Mesenchymal stem cell (in vitro differentiated cells and primary cell): ENCODE results near the gene GABRG3.

ENCODE experiments used
- DNase-seq: peaks from one replicate; pipeline ENCODE4 v3.0.0-alpha.2; 2013
- H2AFZ ChIP-seq: one replicate; pipeline ENCODE4 v1.6.1; 2013; ENCODE audit warnings: low read depth, mild to moderate bottlenecking, control low read depth, inconsistent platforms, low read length, moderate library complexity
- H2AK5ac ChIP-seq: 2 replicates; pipeline ENCODE4 v1.6.1; 2013; ENCODE audit warnings: low read length, moderate library complexity, mild to moderate bottlenecking, inconsistent platforms; ENCODE audit not compliant: severe bottlenecking
- H2BK120ac ChIP-seq: one replicate; pipeline ENCODE4 v1.6.1; 2013; ENCODE audit warnings: low read depth, mild to moderate bottlenecking, inconsistent platforms, low read length, moderate library complexity
- H2BK12ac ChIP-seq, 2 experiments: one replicate each; pipeline ENCODE4 v1.6.1; 2013; ENCODE audit warnings: inconsistent platforms in 2 of 2, low read length in 2 of 2, mild to moderate bottlenecking in 2 of 2, moderate library complexity in 2 of 2, control low read depth in 1 of 2
- H2BK15ac ChIP-seq: one replicate; pipeline ENCODE4 v1.6.1; 2013; ENCODE audit warnings: mild to moderate bottlenecking, low read depth, inconsistent platforms; ENCODE audit not compliant: poor library complexity, severe bottlenecking
- H2BK5ac ChIP-seq: 2 replicates; pipeline ENCODE4 v1.6.1; 2013; ENCODE audit warnings: low read depth, mild to moderate bottlenecking, low read length, control low read depth, inconsistent platforms; ENCODE audit not compliant: poor library complexity, severe bottlenecking
- H3K14ac ChIP-seq, 2 experiments: one replicate each; pipeline ENCODE4 v1.6.1; 2013; ENCODE audit warnings: inconsistent platforms in 2 of 2, low read length in 2 of 2, control low read depth in 1 of 2, mild to moderate bottlenecking in 1 of 2, moderate library complexity in 1 of 2
- H3K18ac ChIP-seq, 2 experiments: one replicate each; pipeline ENCODE4 v1.6.1; 2013; ENCODE audit warnings: inconsistent platforms in 2 of 2, low read length in 2 of 2, control low read depth in 1 of 2, low read depth in 1 of 2, mild to moderate bottlenecking in 1 of 2
- H3K23ac ChIP-seq, 2 experiments: one replicate each; pipeline ENCODE4 v1.6.1; 2013; ENCODE audit warnings: inconsistent platforms in 2 of 2, low read length in 2 of 2, mild to moderate bottlenecking in 2 of 2, moderate library complexity in 2 of 2, control low read depth in 1 of 2
- H3K27ac ChIP-seq: 2 replicates; pipeline ENCODE4 v1.5.1; 2013; ENCODE audit warnings: mild to moderate bottlenecking, moderate library complexity, low read length, control low read depth, inconsistent platforms; ENCODE audit not compliant: poor library complexity, severe bottlenecking
- H3K27me3 ChIP-seq, 2 experiments: 2 replicates each; pipeline versions ENCODE4 v1.6.1 to v1.7.0; 2013; ENCODE audit warnings: low read length in 2 of 2, mild to moderate bottlenecking in 2 of 2, moderate library complexity in 2 of 2, control low read depth in 1 of 2, inconsistent platforms in 1 of 2; ENCODE audit not compliant: control insufficient read depth in 1 of 2, insufficient read depth in 1 of 2
- H3K36me3 ChIP-seq, 2 experiments: 2 replicates each; pipeline versions ENCODE4 v1.6.1 to v1.7.0; 2013; ENCODE audit warnings: low read length in 2 of 2, control low read depth in 1 of 2, inconsistent platforms in 1 of 2, low read depth in 1 of 2, mild to moderate bottlenecking in 1 of 2; ENCODE audit not compliant: insufficient read depth in 2 of 2, control insufficient read depth in 1 of 2
- H3K4ac ChIP-seq, 2 experiments: one replicate each; pipeline ENCODE4 v1.6.1; 2013; ENCODE audit warnings: inconsistent platforms in 2 of 2, low read length in 2 of 2, mild to moderate bottlenecking in 2 of 2, moderate library complexity in 2 of 2, control low read depth in 1 of 2, low read depth in 1 of 2
- H3K4me1 ChIP-seq: 2 replicates; pipeline ENCODE4 v1.6.1; 2013; ENCODE audit warnings: low read depth, low read length, control low read depth; ENCODE audit not compliant: control insufficient read depth, insufficient read depth
- H3K4me2 ChIP-seq: 2 replicates; pipeline ENCODE4 v1.6.1; 2013; ENCODE audit warnings: low read length, mild to moderate bottlenecking, inconsistent platforms; ENCODE audit not compliant: poor library complexity, severe bottlenecking
- H3K4me3 ChIP-seq, 2 experiments: 2 replicates each; pipeline versions ENCODE4 v1.5.1 to v1.7.0; 2013; ENCODE audit warnings: low read length in 2 of 2, mild to moderate bottlenecking in 2 of 2, control low read depth in 1 of 2, low read depth in 1 of 2; ENCODE audit not compliant: insufficient read depth in 1 of 2
- H3K79me1 ChIP-seq: replicated peaks from 2 replicates; pipeline ENCODE4 v1.6.1; 2013; ENCODE audit warnings: mild to moderate bottlenecking, control low read depth, low read length, inconsistent platforms; ENCODE audit not compliant: poor library complexity, severe bottlenecking
- H3K9ac ChIP-seq: 2 replicates; pipeline ENCODE4 v1.7.0; 2013; ENCODE audit warnings: mild to moderate bottlenecking, low read length, moderate library complexity
- H3K9me3 ChIP-seq: 2 replicates; pipeline ENCODE4 v1.7.0; 2013; ENCODE audit warnings: mild to moderate bottlenecking, low read length; ENCODE audit not compliant: control insufficient read depth
- H4K8ac ChIP-seq: one replicate; pipeline ENCODE4 v1.6.1; 2013; ENCODE audit warnings: inconsistent platforms, mild to moderate bottlenecking, low read length, moderate library complexity
- H4K91ac ChIP-seq: one replicate; pipeline ENCODE4 v1.6.1; 2013; ENCODE audit warnings: mild to moderate bottlenecking, low read length, inconsistent platforms
- WGBS: methylation state at CpG from one replicate; pipeline ENCODE4 v1.1.7; 2013; ENCODE audit warnings: mixed read lengths; 5-methylcytosine and 5-hydroxymethylcytosine counted together

Gene GABRG3

DNA sequence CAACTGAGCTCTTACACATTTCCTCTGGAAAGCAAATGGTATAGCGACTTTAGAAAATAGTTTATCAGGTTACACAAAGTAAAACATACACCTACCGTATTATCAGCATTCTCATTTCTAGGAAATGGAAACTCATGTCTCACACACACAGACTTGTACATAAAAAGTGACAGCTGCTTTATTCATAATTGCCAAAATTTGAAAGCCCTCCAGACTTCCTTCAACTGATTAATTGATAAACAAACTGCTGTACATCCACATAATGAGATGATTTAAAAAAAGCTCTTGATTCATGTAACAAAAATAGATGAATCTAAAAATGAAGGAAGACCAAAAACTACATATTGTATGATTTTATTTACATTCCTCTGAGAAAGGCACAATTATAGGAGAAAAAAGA lies 425.5 kb downstream of the GABRG3 start:
- no peak overlapping the region for H3K9ac ChIP-seq
- H3K4ac ChIP-seq = no peak overlapping the region
- H3K23ac ChIP-seq = no peak overlapping the region
- no peak overlapping the region for H2BK15ac ChIP-seq
- WGBS = 82% methylated on average over 2 of the region's 2 CpGs
- peaks cover 2% of the 10 kb centered on the region for H3K9me3 ChIP-seq
- no peak for DNase-seq
- no peak overlapping the region for H3K27ac ChIP-seq
- no peak overlapping the region for H4K91ac ChIP-seq
- H3K4me3 ChIP-seq = no peak overlapping the region
- H2BK120ac ChIP-seq = no peak overlapping the region
- no peaks in the 10 kb centered on the region for H3K79me1 ChIP-seq
- H2AK5ac ChIP-seq = no peak overlapping the region
- H3K27me3 ChIP-seq = no peaks in the 10 kb centered on the region
- no peaks in the 10 kb centered on the region for H3K4me1 ChIP-seq
- no peak overlapping the region for H3K4me2 ChIP-seq
- H2BK5ac ChIP-seq = no peak overlapping the region
- no peak overlapping the region for H2AFZ ChIP-seq
- H3K18ac ChIP-seq = no peak overlapping the region
- H3K14ac ChIP-seq = no peak overlapping the region
- H3K36me3 ChIP-seq = no peaks in the 10 kb centered on the region
- no peak overlapping the region for H4K8ac ChIP-seq
- no peak overlapping the region for H2BK12ac ChIP-seq

DNA sequence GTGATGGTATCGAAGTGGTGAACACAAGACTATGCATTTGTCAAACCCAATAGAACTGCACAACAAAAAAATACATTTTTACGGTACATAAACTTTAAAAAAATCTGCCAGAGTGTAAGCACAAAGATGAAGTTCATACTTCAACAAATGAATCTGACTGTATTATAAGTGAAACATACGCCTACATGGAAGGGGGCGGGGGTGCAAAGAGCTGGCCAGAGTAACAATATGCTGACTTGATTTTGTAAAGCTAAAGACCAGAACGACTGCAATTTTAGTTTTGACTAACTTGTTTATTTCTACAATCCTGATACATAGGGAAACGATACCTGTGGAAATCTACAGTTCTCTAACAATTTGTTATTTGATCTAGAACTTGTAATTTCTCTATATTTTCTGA lies 426.0 kb downstream of the GABRG3 start:
- Histone ChIP-seq H3K4ac (no peak overlapping the region), H2AFZ (no peak overlapping the region), H2BK12ac (no peak overlapping the region), H4K8ac (no peak overlapping the region), H3K23ac (no peak overlapping the region), H3K18ac (no peak overlapping the region), H3K9me3 (peaks cover 2% of the 10 kb centered on the region), H3K4me1 (no peaks in the 10 kb centered on the region), H3K9ac (no peak overlapping the region), H2BK120ac (no peak overlapping the region), H3K79me1 (no peaks in the 10 kb centered on the region), H3K14ac (no peak overlapping the region), H3K36me3 (no peaks in the 10 kb centered on the region), H3K27ac (no peak overlapping the region), H3K4me3 (no peak overlapping the region), H2BK5ac (no peak overlapping the region), H4K91ac (no peak overlapping the region), H3K27me3 (no peaks in the 10 kb centered on the region), H3K4me2 (no peak overlapping the region), H2AK5ac (no peak overlapping the region), H2BK15ac (no peak overlapping the region)
- no peak for DNase-seq
- WGBS = 60% methylated on average over 1 of the region's 6 CpGs

DNA sequence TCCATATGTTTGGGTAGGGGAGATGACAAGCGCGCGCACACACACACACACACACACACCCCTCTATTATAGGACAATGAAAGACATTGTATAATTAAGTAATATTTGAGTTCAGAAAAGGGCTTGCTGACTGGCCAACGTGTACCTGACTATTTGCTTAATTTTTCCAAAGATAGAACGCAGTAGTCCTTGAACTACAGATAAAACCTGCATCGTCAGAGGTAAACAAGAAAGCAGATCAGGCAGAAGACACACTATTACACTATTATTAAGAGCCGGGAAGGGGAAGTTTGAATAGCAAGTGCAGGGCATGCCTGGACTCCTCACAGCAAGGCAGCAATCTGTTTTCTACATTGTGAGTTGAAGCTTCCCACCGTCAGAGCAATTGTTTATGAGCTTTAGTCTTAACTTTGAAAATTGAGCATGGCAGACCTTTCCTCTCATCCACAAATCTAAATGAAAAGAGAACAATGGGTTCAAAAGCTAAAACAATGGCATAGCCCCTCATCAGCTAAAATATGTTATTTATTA lies 427.7 kb downstream of the GABRG3 start:
- H3K27ac ChIP-seq = no peak overlapping the region
- H3K23ac ChIP-seq = no peak overlapping the region
- no peak overlapping the region for H2BK120ac ChIP-seq
- no peak overlapping the region for H3K9ac ChIP-seq
- no peak for DNase-seq
- no peak overlapping the region for H2AK5ac ChIP-seq
- no peak overlapping the region for H2BK5ac ChIP-seq
- H3K36me3 ChIP-seq = no peaks in the 10 kb centered on the region
- H3K18ac ChIP-seq = no peak overlapping the region
- H3K4me3 ChIP-seq = no peak overlapping the region
- H3K4me1 ChIP-seq = no peaks in the 10 kb centered on the region
- no peak overlapping the region for H3K4ac ChIP-seq
- H4K91ac ChIP-seq = no peak overlapping the region
- WGBS = 73% methylated on average over 5 of the region's 8 CpGs
- H4K8ac ChIP-seq = no peak overlapping the region
- no peak overlapping the region for H2BK12ac ChIP-seq
- H2AFZ ChIP-seq = no peak overlapping the region
- peaks cover 2% of the 10 kb centered on the region for H3K9me3 ChIP-seq
- no peak overlapping the region for H3K4me2 ChIP-seq
- H3K27me3 ChIP-seq = no peaks in the 10 kb centered on the region
- H3K14ac ChIP-seq = no peak overlapping the region
- H2BK15ac ChIP-seq = no peak overlapping the region
- no peaks in the 10 kb centered on the region for H3K79me1 ChIP-seq

DNA sequence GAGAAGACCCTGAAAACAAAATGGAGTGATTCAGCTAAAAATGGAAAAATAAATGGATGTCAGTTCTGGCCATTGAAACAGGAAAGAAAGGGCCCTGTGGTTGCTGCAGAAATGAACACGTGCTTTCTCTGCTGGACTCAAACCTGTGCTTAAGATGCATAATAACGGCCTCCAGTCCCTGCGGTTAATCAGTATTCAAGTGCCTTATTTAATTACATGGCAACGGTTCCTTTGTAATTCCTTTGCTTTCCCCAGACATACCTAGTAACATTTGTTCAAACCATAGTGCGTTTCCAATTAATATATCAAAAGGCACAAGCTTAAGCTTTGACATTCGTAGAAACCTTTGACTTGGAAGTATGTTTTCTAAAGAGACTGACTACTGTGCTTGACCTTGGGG lies 428.3 kb downstream of the GABRG3 start:
- WGBS = 56% methylated on average over 5 of the region's 6 CpGs
- no peak overlapping the region for H2BK5ac ChIP-seq
- no peak for DNase-seq

More for the DNA sequence above, 428.3 kb downstream of the GABRG3 start:
- H4K8ac ChIP-seq = no peak overlapping the region
- no peaks in the 10 kb centered on the region for H3K79me1 ChIP-seq
- H2AFZ ChIP-seq = no peak overlapping the region
- H3K9ac ChIP-seq = no peak overlapping the region
- H2BK12ac ChIP-seq = no peak overlapping the region
- H2AK5ac ChIP-seq = no peak overlapping the region
- no peak overlapping the region for H2BK15ac ChIP-seq
- H4K91ac ChIP-seq = no peak overlapping the region
- H2BK120ac ChIP-seq = no peak overlapping the region
- H3K9me3 ChIP-seq = peaks cover 2% of the 10 kb centered on the region
- no peaks in the 10 kb centered on the region for H3K36me3 ChIP-seq
- H3K23ac ChIP-seq = no peak overlapping the region
- H3K4me2 ChIP-seq = no peak overlapping the region
- H3K4me1 ChIP-seq = no peaks in the 10 kb centered on the region
- no peak overlapping the region for H3K14ac ChIP-seq
- H3K4ac ChIP-seq = no peak overlapping the region
- no peak overlapping the region for H3K27ac ChIP-seq
- H3K27me3 ChIP-seq = no peaks in the 10 kb centered on the region
- H3K4me3 ChIP-seq = no peak overlapping the region
- no peak overlapping the region for H3K18ac ChIP-seq
